IPS-18c (cell line): ENCODE data around the gene C17orf75.
"Not testable (repeated sequence)": the region's sequence is repeated elsewhere in the genome, so short reads cannot be mapped to it uniquely, and the experiment has no call there.

ENCODE experiments used
- H3K4me3 ChIP-seq: 2 replicates; pipeline ENCODE4 v1.7.0; 2013; ENCODE audit warnings: low read depth, mild to moderate bottlenecking, low read length, moderate library complexity; ENCODE audit not compliant: insufficient read depth
- H3K9me3 ChIP-seq: one replicate; pipeline ENCODE4 v1.6.1; 2013; ENCODE audit warnings: mild to moderate bottlenecking, low read length, moderate library complexity; ENCODE audit not compliant: control insufficient read depth, insufficient read depth

C17orf75 gene

GRCh38 chr17:32319548-32319905 is 22.4 kb downstream of the C17orf75 start:
- Histone ChIP-seq H3K4me3 (no peak overlapping the region), H3K9me3 (no peaks in the 10 kb centered on the region)

- H3K9me3 ChIP-seq: no peaks in the 10 kb centered on the region
- H3K4me3 ChIP-seq: no peak overlapping the region
Measured at GRCh38 chr17:32318071-32318470, 23.9 kb downstream of the C17orf75 start.

- Histone ChIP-seq H3K9me3 (no peaks in the 10 kb centered on the region), H3K4me3 (no peak overlapping the region)
Measured at GRCh38 chr17:32317353-32317752, 24.6 kb downstream of the C17orf75 start.

GRCh38 chr17:32316653-32317052 is 25.3 kb downstream of the C17orf75 start:
- H3K9me3 ChIP-seq, H3K4me3 ChIP-seq: not testable (repeated sequence)

- Histone ChIP-seq H3K9me3 (no peaks in the 10 kb centered on the region), H3K4me3 (no peak overlapping the region)
Measured at GRCh38 chr17:32315171-32315570, 26.8 kb downstream of the C17orf75 start.

- Histone ChIP-seq H3K4me3 (no peak overlapping the region), H3K9me3 (no peaks in the 10 kb centered on the region)
Measured at GRCh38 chr17:32314636-32315035, 27.3 kb downstream of the C17orf75 start.

GRCh38 chr17:32311028-32311536 is 30.9 kb downstream of the C17orf75 start:
- H3K4me3 ChIP-seq: no peak overlapping the region

GRCh38 chr17:32307658-32308057 is 34.3 kb downstream of the C17orf75 start:
- Histone ChIP-seq H3K4me3 (no peak overlapping the region), H3K9me3 (no peaks in the 10 kb centered on the region)

More at GRCh38 chr17:32311028-32311536, 30.9 kb downstream of the C17orf75 start:
- no peaks in the 10 kb centered on the region for H3K9me3 ChIP-seq

- H3K4me3 ChIP-seq: no peak overlapping the region
Measured at GRCh38 chr17:32305049-32305448, 36.9 kb downstream of the C17orf75 start.

GRCh38 chr17:32303781-32304288 is 38.1 kb downstream of the C17orf75 start:
- Histone ChIP-seq H3K9me3 (no peaks in the 10 kb centered on the region), H3K4me3 (no peak overlapping the region)

More at GRCh38 chr17:32305049-32305448, 36.9 kb downstream of the C17orf75 start:
- H3K9me3 ChIP-seq: no peaks in the 10 kb centered on the region

GRCh38 chr17:32302860-32303649 is 38.9 kb downstream of the C17orf75 start:
- H3K4me3 ChIP-seq: no peak overlapping the region

GRCh38 chr17:32302037-32302436 is 39.9 kb downstream of the C17orf75 start:
- no peaks in the 10 kb centered on the region for H3K9me3 ChIP-seq
- H3K4me3 ChIP-seq: no peak overlapping the region

More at GRCh38 chr17:32302860-32303649, 38.9 kb downstream of the C17orf75 start:
- H3K9me3 ChIP-seq: no peaks in the 10 kb centered on the region

- Histone ChIP-seq H3K4me3 (no peak overlapping the region), H3K9me3 (no peaks in the 10 kb centered on the region)
Measured at GRCh38 chr17:32299580-32300164, 42.3 kb downstream of the C17orf75 start.

GRCh38 chr17:32298721-32299579 is 43.0 kb downstream of the C17orf75 start:
- Histone ChIP-seq H3K9me3 (no peaks in the 10 kb centered on the region), H3K4me3 (no peak overlapping the region)

- Histone ChIP-seq H3K4me3 (no peak overlapping the region), H3K9me3 (no peaks in the 10 kb centered on the region)
Measured at GRCh38 chr17:32298298-32298697, 43.7 kb downstream of the C17orf75 start.

- Histone ChIP-seq H3K9me3 (no peaks in the 10 kb centered on the region), H3K4me3 (no peak overlapping the region)
Measured at GRCh38 chr17:32297860-32298259, 44.1 kb downstream of the C17orf75 start.

GRCh38 chr17:32297424-32297823 is 44.5 kb downstream of the C17orf75 start:
- Histone ChIP-seq H3K4me3 (no peak overlapping the region), H3K9me3 (no peaks in the 10 kb centered on the region)
